Colon (tissue), 2 donors: ENCODE measurements around the gene SPRR2E.
"Not testable (repeated sequence)": the region's sequence is repeated elsewhere in the genome, so short reads cannot be mapped to it uniquely, and the experiment has no call there.

Experiments used
- FAIRE-seq: peaks from 2 replicates; lab custom pipeline; 2012; peaks lifted over from hg19 to GRCh38; lab: Jason Lieb, UNC
- donor health status: control.
- donor health status: control.

SPRR2E gene

DNA sequence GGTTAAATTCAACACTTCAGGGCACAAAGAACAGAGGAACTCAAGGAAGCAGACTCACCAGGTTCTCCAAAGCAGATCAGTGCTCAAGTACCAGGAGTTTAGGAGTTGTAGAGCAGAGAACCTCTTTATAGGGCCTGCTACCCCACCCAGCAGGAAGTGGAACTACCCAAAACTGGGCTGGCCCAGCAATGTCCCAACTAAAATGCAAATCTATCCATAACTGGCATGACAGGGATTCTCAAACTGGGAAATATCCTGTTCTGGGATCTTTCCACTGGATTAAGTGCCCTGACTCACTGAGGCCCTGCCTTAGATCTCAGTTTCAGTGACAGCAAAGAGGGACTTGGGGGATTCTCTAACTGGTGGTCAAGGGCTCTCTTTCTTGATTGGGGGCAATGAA lies at the start of gene SPRR2E:
SPRR2E (minus strand) TSS at position 101 of the 400 bp plus-strand sequence. CDS start 775 bp downstream, outside the sequence.
- FAIRE-seq: no peak

DNA sequence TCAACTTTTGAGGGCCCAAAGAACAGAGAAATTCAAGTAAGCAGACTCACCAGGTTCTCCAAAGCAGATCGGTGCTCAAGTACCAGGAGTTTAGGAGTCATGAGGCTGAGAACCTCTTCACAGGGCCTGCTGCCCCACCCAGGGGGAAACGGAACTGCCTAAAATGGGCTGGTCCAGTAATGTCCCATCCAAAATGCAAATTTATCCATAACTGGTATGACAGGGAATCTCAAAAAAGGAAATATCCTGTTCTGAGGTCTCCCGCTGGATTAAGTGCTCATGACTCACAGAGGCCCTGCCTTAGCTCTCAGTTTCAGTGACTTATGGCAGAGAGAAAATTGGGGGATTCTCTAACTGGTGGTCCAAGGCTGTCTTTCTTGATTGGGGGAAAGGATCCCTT lies 47.1 kb upstream of the SPRR2E start:
- FAIRE-seq: no peak

DNA sequence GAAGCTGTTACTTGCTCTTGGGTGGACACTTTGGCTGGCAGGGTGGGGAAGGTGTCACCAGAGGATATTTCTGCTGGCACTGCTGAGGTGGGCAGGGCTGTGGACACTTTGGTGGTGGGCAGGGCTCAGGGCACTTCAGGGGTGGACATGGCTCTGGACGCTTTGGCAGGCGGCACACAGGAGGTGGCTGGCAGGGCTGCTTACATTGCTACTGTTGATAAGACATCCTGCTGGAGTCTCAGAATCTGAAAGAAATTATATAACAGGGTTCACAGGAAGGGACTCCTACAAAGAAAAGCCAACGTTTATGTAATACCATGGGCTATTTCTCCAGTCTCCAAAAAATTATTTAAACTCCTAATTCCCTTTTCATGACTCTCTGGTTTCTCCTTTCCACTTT lies 46.2 kb upstream of the SPRR2E start:
- no peak for FAIRE-seq

DNA sequence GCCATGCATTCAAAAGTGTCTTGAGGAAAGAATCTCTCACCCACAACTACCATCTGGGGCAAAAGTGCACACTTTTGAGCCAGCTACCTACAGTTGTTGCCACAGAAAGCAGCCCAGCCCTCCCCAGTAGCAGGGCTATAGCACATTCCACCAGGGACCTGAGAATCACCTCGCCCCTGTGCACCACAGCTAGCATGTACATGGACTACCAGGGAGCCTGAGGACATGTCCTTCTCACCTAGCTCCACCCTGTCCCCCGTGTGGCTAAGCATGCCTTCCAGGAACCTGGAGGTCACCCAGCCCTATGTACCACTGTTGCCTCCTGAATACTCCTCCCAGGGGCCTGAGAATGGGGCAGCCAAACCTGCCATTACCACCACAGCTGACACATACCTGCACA lies 39.4 kb upstream of the SPRR2E start:
- no peak for FAIRE-seq

DNA sequence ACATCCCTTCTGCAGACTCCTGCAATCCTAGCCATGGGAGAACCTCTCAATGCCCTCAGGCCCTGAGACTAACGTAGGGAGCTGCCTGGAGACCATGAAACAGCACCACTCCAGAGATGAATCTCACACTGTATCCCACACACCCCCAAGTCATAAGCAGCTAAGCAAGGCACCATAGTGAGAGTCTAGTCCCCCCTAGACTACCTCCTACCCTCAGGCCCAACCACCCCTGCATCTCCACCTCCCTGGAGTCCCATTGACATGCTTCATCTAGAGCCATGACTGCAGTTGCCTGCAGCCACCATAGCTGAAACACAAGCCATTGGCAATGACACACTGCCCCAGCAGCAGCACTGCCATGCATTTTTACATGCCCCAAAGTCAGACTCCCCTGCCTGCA lies 38.9 kb upstream of the SPRR2E start:
- FAIRE-seq: no peak

DNA sequence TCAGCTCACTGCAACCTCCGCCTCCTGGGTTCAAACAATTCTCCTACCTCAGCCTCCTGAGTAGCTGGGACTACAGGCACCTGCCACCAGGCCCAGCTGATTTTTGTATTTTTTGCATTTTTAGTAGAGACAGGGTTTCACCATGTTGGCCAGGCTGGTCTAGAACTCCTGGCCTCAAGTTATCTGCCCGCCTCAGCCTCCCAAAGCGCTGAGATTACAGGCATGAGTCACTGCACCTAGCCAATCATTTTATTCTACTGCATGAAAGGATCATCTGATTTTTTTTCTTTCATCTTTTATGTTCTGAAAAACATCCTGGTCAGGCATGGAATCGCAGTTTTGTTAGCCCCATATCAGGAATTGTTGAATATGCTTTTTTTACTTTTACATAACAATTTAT lies 34.4 kb upstream of the SPRR2E start:
- not testable (repeated sequence) for FAIRE-seq

DNA sequence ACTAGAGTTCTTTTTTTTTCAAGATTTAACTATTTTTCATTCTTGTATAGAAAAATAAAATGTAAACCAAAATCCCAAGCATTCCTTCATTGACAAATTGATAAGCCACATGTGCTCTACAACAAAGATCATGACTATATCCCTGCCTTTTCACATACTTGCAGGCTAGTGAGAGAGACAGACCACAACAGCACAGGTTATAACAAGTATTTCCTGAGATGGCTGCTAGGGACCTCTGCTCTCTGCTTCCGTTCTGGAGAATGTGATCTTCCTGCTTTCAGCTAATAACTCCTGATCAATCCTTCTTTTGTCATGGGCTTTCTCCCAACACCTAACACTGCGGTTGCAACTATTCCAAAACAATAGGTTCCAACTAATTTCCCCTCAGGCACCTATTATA lies 33.0 kb upstream of the SPRR2E start:
- FAIRE-seq: no peak

DNA sequence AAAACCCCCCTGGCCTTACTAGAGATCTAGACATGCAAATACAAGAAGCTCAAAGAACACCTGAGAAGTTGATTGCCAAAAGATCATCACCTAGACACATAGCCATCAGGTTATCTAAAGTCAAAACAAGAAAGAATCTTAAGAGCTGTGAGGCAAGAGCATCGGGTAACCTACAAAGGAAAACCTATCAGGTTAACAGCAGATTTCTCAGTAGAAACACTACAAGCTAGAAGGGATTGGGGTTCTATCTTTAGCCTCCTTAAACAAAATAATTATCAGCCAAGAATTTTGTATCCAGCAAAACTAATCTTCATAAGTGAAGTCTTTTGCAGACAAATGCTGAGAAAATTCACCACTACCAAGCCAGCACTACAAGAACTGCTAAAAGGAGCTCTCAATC lies 31.2 kb upstream of the SPRR2E start:
- no peak for FAIRE-seq

DNA sequence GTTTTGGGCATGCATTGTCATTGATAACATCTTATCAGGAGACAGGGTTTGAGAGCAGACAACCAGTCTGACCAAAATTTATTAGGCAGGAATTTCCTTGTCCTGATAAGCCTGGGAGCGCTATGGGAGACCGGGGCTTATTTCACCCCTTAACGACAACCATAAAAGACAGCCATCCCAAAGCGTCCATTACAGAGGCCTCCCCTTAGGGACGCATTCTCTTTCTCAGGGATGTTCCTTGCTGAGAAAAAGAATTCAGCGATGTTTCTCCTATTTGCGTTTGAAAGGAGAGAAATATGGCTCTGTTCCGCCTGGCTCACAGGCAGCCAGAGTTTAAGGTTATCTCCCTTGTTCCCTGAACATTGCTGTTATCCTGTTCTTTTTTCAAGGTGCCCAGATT lies 29.5 kb upstream of the SPRR2E start:
- FAIRE-seq: not testable (repeated sequence)

DNA sequence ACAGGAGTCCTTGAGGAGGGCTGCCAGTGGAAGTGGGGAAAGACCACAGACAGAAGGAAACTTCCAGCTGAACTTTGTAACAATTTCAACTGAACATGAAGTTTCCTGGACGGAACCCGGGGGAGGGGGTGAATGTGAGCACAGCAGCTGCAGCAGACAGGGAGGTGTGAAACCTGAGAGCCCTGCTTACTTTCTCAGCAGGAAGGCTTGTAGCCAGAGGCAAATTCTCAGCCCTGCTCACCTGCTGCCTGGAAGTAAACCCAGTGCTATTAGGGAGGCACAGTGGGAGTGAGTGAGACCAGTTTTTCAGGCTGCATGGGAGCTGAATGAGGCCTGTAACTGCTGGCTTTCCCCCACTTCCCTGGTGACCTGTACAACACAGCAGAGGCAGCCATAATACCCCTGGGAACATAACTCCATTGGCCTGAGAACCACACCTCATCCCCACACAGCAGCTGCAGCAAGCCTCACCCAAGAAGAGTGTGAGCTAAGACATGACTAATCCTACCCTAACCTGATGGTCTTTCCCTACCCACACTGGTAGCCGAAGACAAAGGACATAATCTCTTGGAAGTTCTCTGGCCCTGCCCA lies 28.6 kb upstream of the SPRR2E start:
- FAIRE-seq: no peak

DNA sequence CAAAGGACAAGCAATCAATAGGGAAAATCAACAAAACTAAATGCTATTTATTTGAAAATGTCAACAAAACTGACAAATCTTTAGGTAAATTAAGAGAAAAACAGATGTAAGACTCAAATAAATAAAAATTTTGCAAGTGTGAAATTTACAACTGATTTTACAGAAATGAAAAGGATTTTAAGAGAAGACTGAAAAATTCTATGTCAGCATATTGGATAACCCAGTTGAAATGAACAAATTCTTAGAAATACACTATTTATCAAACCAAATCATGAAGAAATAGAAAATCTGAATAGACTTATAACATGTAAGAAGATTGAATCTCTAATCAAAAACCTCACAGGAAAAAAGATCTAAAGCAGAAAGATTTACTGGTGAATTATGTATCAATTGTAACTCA lies 26.6 kb upstream of the SPRR2E start:
- no peak for FAIRE-seq

DNA sequence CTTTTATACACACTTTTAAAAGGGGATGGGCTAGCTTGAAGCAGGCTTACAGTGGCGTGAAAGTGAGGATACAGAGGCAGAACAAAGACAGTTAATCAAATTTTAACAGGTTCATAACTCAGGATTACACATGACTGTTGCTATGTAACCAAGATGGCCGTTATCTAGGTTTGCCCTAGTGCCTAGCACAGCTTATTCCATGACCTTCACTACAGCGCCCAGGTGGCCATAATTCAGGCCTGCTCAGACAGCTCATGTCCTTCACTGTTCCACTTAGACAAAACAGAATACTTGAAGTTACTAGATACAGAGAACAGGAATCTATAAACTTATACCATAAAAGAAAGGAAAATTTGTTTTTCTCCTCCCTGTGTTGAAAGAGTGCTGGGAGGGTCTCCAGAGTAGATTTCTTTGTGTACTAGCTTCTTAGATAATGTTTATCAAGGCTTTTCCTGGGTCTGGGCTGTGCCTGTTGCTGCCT lies 25.2 kb upstream of the SPRR2E start:
- no peak for FAIRE-seq

DNA sequence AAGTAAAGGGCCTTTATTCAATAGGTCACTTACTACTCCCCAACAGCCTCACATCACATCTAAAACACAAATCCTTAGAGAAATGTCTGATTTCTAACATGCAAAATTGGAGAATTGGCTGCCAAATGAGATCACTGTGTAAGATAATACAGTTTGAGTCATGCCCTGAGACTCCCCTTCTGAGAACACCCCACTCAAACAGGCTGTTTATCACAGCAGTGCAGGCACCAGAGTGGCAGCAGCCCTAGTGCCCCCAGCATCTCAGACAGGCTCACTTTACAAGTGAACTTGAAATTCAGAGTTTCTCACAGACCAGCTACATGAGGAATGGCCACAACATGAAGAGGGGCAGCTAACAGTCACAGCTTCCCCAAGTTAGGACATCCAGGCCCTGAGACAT lies 20.9 kb upstream of the SPRR2E start:
- FAIRE-seq: not testable (repeated sequence)

DNA sequence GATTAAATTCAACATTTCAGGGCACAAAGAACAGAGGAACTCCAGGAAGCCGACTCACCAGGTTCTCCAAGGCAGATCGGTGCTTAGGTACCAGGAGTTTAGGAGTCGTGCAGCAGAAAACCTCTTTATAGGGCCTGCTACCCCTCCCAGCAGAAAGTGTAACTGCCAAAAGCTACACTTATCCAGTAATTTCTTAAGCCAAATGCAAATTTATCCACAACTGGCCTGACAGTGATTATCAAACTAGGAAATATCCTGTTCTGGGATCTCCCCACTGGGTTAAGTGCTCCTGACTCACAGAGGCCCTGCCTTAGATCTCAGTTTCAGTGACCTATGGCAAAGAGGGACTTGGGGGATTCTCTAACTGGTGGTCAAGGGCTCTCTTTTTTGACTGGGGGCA lies 19.1 kb upstream of the SPRR2E start, which contains the start of gene SPRR2F:
SPRR2F (minus strand) TSS at position 101 of the 400 bp plus-strand sequence. CDS start 783 bp downstream, outside the sequence.
- no peak for FAIRE-seq

DNA sequence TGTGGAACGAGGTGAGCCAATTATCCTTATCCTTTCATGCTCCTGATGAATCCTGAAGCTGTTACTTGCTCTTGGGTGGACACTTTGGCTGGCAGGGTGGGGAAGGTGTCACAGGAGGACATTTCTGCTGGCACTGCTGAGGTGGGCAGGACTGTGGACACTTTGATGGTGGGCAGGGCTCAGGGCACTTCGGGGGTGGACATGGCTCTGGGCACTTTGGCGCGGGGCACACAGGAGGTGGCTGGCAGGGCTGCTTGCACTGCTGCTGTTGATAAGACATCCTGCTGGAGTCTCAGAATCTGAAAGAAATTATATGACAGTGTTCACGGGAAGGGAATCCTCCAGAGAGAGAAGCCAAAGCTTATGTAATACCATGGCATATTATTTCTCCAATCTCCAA lies 18.1 kb upstream of the SPRR2E start:
- not testable (repeated sequence) for FAIRE-seq

DNA sequence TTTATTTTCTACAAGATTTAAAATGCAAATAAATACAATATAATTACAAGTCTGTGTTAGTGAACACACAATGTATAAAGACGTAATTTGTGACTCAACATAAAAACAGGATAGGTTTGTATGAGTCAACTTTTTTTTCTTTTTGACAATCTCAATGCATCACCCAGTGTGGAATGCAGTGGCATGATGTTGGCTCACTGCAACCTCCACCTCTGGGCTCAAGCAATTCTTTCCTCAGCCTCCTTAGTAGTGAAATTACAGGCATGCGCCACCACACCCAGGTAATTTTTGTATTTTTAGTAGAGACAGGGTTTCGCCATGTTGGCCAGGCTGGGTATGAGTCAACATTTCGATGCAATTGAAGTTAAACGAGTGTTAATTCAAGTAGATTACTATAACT lies 5.9 kb upstream of the SPRR2E start:
- no peak for FAIRE-seq

DNA sequence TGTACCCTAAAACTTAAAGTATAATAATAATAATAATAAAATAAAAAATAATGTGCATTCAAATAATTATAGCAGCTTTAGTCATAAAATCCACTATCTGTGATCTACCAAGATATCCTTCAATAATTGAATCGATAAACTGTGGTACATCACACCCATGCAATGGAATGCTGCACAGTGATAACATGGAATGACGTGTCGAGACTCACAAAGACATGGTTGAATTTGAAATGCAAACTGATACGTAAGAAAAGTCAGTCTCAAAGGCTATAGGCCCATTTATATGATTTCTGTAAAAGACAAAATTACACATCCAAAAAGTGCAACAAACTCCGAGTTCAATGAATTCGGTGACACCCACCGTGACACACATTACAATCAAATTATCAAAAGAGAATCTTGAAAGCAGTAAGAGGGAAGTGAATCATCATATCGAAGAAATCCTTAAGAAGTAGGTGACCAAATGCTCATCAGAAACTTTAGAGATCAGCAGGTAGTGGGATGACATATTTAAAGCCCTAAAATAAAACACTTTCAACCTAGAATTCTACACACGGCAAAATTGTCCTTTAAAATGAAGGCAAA lies 5.2 kb upstream of the SPRR2E start:
- FAIRE-seq: no peak

DNA sequence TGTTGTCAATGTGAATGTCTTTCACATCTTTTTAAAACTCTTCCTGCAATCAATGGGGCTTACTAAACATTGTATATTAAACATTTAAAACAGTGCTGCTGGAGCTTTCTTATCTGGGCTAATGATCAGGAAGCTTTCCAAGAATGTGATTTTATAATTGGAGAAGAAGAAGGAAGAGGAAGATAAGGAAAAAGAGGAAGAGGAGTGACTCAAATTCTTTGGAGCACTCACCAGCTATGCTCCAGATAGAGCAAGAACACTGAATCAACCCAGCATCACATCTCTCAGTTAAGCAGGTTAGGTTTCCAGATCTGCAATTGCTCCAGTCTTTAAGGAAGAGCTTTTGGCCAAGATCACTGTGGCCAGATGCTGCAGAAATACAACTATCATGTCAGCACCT lies 1.4 kb upstream of the SPRR2E start:
- no peak for FAIRE-seq

DNA sequence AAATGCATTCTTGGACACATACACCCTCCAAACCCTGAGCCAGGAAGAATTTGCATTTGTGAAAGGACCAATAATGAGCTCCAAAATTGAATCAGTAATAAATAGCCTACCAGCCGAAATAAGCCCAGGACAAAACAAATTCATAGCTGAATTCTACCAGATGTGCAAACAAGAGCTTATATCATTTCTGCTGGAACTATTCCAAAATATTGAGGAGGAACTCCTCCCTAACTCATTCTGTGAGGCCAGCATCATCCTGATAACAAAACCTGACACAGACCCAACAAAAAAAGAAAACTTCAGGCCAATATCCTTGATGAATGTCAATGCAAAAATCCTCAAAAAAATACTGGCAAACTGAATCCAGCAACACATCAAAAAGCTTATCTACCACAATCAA lies 6.7 kb downstream of the SPRR2E start:
- FAIRE-seq: no peak

DNA sequence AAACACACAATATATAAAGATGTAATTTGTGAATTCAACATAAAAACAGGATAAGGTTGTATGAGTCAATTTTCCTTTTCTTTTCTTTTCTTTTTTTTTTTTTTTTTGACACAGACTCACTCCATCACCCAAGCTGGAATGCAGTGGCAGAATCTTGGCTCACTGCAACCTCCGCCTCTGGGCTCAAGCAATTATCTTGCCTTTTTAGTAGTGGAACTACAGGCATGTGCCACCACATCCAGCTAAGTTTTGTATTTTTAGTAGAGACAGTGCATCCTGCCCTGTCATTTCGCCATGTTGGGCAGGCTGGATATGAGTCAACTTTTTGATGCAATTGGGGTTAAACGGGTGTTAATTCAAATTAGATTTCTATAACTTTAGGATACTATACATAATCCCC lies 12.6 kb downstream of the SPRR2E start:
- no peak for FAIRE-seq

DNA sequence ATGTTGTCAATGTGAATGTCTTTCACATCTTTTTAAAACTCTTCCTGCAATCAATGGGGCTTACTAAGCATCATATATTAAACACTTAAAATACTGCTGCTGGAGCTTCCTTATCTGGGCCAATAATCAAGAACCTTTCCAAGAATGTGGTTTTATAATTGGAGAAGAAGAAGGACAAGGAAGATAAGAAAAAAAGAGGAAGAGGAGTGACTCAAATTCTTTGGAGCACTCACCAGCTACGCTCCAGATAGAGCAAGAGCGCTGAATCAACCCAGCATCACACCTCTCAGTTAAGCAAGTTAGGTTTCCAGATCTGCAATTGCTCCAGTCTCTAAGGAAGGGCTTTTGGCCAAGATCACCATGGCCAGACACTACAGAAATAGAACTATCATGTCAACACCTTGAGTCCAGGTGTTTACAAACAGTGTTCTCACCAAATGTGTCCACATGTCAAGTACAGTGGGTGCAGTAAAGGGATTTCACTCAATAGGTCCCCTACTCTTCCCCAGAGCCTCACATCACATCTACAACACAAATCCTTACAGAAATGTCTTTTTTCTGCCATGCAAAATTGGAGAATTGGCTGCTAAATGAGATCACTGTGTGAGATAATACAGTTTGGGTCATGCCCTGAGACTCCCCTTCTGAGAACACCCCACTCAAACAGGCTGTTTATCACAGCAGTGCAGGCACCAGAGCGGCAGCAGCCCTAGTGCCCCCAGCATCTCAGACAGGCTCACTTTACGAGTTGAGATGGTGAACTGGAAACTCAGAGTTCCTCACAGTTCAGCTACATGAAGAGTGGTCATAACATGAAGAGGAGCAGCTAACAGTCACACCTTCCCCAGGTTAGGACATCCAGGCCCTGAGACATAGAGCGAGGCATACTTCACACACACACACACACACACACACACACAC lies 21.3 kb downstream of the SPRR2E start:
- FAIRE-seq: no peak

DNA sequence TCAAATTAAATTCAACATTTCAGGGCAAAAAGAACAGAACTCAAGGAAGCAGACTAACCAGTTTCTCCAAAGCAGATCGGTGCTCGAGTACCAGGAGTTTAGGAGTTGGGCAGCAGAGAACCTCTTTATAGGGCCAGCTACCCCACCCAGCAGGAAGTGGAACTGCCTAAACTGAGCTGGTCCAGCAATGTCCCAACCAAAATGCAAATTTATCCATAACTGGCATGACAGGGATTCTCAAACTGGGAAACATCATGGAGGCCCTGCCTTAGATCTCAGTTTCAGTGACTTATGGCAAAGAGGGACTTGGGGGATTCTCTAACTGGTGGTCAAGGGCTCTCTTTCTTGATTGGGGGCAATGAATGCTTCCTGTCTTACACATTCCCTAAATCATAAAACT lies 22.8 kb downstream of the SPRR2E start, which contains the start of gene SPRR2B:
SPRR2B (minus strand) TSS at position 101 of the 400 bp plus-strand sequence. CDS start 772 bp downstream, outside the sequence.
- FAIRE-seq: no peak

DNA sequence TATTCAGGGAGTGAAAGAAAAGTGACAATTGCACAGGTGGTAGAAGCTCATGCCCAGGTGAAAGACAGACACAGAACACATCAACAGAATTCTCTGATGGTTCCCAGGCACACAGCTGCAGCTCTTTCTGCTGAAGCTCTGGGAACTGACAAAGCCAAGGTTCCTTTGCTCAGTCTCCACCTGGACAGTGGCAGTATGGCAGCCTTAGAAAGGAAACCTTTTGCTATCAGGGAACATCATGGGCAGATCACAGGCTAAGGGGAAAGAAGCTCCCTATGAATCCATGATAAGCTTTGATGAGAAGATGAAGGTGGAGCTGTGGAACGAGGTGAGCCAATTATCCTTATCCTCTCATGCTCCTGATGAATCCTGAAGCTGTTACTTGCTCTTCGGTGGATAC lies 24.1 kb downstream of the SPRR2E start:
- no peak for FAIRE-seq
